Measurements from ENCODE around the gene VGLL1.

DNA sequence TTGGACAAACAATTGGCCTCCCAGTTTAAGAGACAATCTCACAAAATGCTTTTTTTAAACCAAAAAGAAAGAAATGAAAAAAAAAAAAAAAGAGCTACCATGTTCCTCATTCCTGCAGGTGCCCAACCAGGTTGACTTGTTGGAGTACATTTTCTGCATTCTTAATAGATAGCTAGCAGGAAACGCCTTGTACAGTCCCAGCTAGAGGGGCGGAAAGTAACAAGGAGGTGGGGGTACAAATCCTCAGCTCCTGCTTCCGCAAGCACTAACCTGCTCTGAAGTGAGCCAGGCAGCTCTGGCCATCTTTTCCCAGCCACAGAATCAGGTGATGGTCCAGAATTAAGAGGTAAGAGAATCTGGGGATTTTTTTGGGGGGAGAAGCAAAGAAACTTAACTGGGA is at the start of gene VGLL1:
- no peak for TF ChIP-seq GATA3 (IDR thresholded peaks at IDR 0.05; ENCODE audit: low read depth, low read length)
- no peak for TF ChIP-seq GATA2 (IDR thresholded peaks at IDR 0.05; ENCODE audit: low read depth, low read length)
